Uterine smooth muscle cell (primary cell): ENCODE results near the gene AVPR2. TPM values are rescaled to one million over a fixed set of nuclear protein-coding genes. Genes with fewer than 3 reads are reported as not detected.

Source experiments
- total RNA-seq: library from RNA; depleted of rRNA; stranded (reverse); fragments of >200 nt; gene quantifications from 2 replicates; pipeline ENCODE4 v1.2.3, GENCODE V29; 2014

Gene AVPR2
- total RNA-seq, result not detected in 2 replicates

DNA sequence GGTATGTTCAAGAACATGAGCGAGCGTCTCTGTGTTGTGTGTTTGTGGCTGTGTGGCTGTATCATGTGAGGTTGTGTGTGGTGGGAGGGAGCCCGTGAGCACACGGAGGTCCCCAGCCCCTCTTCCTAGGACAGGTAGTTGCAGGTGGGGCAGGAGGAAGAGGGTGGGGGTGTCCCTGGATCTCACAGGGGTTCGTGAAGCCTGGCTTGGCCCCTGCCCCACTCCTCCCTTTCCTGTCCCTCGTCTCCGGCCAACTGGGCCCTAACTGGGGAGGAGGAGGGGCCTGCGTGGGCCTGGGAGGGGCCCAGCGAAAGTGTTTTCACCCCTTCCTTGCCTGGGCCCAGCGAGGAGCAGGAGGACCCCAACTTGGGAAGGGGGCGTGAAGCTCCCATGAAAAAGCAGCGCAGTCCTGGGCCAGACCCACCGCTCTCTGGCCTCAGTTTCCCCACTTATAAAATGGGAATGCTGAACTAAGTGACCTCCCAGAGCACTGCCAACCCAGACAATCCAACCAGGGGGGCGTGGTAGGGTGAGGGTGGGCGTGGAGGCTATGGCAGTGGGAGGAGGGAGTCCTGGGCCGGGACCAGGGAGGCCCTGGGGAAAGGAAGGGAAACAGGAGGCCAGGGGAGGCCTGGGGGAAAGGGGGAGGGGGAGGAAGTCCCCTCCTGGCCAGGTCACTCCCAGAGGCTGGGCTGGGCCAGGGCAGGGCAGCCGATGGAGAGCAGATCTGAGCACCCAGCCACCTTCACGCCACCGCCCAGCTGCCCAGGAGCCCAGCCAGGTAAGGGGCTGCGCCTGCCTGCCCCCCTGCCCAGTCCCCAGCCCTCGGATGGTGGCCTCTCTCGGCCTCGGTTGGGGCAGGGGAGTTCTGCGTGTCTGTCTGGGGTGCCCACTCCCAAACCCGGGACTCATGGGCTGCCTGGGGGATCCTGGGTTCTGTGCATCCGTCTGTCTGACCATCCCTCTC, at the start of gene AVPR2:
TSS of gene AVPR2 (plus strand) at position 683 of the 967 bp plus-strand sequence. CDS start 473 bp downstream, outside the sequence.

DNA sequence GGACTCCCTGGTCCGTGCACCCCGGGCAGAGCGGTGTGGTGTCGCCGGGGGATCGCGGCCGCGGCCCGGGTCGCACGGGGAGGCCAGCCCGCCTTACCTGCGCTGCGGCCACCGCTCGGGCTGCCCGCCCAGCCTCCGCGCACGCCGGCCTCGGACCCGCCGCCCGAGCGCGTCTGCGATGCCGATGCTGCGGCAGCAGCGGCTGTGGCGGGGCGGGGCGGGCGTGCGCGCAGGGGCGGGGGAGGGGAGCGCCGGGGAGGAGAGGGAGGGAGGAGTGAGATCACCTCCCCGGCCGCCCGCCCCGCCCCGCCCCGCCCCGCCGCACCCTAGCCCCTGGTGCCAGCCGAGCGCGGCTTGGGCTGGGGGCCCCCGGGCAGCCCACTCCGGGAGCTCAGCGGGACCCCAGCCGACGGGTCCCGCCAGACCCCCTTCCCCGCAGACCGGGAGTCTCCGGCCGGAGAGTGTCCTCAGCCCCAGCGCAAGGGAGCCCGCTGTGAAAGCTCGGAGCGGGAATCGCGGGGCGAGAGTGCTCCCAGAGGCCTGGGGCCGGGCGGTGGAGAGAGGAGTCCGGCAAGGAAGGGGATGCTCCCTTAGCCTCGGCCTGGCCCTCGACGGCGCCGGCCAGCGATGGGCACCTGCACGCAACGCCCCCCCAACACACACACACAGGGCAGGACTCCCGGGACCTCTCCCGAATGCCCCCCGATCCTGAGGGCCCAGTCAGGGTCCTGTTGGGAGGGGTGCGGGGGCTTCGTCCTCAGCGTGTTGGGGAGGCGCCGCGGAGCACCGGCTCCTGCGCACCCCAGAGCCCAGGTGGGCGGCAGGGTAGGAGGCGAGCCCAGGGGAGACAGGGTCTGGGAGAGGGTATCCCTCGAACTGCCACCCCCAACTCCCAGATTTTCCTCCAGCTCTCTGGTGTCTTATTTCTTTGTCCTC, 18.2 kb upstream of the AVPR2 start, which contains the start of gene L1CAM:
TSS of gene L1CAM (minus strand) at position 206 of the 936 bp plus-strand sequence. CDS start 10,337 bp downstream, outside the sequence.

DNA sequence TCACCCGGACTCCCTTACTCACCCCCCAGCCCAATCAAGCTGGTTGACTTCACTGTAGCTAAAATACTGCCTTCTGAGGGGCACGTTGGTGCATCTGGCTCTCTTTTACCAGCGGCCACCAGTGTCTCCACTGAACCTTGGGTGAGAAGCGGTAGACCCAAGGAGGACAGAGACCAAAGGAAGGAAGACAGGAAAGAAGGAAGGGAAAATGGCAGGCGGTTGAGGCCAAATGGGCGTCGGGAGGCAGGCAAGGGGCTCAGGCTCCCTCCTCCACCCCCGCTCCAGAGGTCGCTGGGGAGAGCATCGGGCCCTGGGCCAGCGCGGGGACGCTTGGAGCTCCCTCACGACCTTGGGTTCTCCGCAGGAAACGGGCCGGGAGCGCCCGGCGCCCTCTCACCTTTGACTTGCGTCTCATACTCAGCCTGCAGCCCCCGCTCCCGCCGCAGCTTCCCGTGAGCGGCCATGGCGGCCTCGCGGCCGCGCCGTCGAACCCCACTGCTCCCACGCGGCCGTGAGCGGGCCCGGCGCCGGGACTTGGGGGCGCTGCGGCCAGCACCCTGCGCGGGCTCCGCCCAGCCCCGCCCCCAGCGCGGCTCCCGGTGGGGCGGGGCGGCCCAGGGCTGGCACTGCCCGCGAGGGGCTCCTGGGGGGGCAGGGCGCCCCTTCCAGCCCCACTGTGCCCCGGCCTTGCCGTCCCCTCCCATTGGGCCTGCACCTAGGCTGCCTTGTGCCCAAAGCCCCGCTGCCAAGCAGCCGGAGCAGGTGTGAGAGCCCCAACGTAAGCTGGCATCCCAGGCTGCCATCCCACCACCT, 21.5 kb downstream of the AVPR2 start, which contains the start of gene ARHGAP4:
TSS of gene ARHGAP4 (minus strand) at position 526 of the 813 bp plus-strand sequence. CDS start at position 464, 62 bp downstream.

DNA sequence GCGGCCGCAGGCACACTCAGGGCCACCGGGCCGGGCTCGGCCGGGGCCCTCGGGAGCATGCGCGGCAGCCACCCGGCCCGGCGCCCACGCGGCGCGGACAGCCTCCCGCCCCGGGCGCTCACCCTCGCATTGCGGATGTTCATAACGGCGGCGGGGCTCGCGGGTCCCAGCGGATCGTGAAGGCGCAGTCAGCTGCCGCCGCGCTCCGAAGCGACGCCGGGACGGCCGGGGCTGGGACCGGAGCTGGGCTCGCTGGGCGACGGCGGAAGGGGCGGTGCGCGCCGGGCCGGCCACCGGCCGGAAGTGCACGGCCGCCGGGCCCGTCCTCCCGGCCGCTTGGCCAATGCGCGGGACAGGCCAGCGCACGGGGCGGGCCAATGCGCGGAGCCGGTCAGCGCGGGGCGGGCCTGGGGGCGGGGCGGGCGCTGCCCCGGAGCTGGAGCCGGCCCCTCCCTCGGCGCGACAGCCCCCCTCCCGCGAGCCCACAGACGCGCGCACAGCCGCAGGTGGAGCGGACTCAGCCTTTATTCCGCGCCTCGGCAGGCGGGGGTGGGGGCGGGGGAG, 30.4 kb downstream of the AVPR2 start, which contains the start of gene NAA10:
TSS of gene NAA10 (minus strand) at position 276 of the 564 bp plus-strand sequence. CDS start at position 143, 133 bp downstream.

DNA sequence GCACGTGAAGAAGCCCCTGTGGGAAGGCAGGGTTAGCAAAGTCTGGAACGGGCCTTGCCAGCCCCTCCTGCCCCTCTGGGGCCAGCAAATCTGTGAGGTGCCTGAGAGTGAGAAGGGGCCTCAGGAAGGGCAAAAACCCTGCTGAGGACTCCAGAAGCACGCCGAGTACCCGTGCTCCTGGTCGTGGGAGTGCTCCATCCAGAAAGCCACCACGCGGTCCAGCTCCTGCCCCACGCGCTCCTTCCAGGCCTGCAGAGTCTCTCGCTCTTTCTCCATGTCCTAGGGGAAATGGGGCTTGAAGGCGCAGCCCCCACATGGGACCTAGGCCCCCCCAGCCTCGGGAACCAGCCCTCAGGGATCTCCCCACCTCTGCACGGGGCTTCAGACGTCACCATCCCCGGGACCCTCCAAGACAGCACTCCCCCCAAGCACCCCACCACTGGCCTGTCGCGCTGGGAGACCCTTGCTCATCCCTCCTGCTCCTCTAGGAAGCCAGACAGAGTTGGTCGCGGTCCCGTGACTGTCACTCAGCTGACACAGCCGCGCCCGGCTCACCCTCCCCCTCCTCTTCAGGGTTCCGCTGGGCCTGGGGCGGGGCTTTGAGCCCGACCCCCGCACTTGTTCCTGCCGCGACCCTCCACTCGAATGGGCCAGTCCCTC, 39.8 kb downstream of the AVPR2 start, which contains the start of gene RENBP:
TSS of gene RENBP (minus strand) at position 504 of the 660 bp plus-strand sequence. CDS start at position 471, 33 bp downstream.

Other genes starting within 250 kb of the AVPR2 start
- gene PNCK, start 230.9 kb upstream of the AVPR2 start, total RNA-seq, result 1.2 TPM in 1 of 2 replicates, not detected in the other
- 7.0 and 19.5 TPM in 2 replicates for gene SLC6A8, start 216.7 kb upstream of the AVPR2 start, total RNA-seq
- gene BCAP31, start 180.3 kb upstream of the AVPR2 start, total RNA-seq, result 174 and 188 TPM in 2 replicates
- 9.6 and 11.0 TPM in 2 replicates for gene ABCD1, start 179.8 kb upstream of the AVPR2 start, total RNA-seq
- gene PLXNB3, start 140.4 kb upstream of the AVPR2 start, total RNA-seq, result 5.5 and 8.1 TPM in 2 replicates
- 0.44 and 1.7 TPM in 2 replicates for gene SRPK3, start 123.6 kb upstream of the AVPR2 start, total RNA-seq
- 50.4 and 60.0 TPM in 2 replicates for gene IDH3G, start 110.3 kb upstream of the AVPR2 start, total RNA-seq
- gene SSR4, start 110.0 kb upstream of the AVPR2 start, total RNA-seq, result 50.1 and 101 TPM in 2 replicates
- gene PDZD4, start 74.1 kb upstream of the AVPR2 start, total RNA-seq, result 0.12 and 0.22 TPM in 2 replicates
- 2.7 and 5.5 TPM in 2 replicates for gene L1CAM, start 18.5 kb upstream of the AVPR2 start, total RNA-seq
- gene ARHGAP4, start 21.6 kb downstream of the AVPR2 start, total RNA-seq, result 2.7 and 3.6 TPM in 2 replicates
- gene NAA10, start 30.4 kb downstream of the AVPR2 start, total RNA-seq, result 48.6 and 76.7 TPM in 2 replicates
- gene RENBP, start 40.0 kb downstream of the AVPR2 start, total RNA-seq, result 1.4 and 2.0 TPM in 2 replicates
- 14.6 and 21.1 TPM in 2 replicates for gene HCFC1, start 67.1 kb downstream of the AVPR2 start, total RNA-seq
- gene TMEM187, start 68.1 kb downstream of the AVPR2 start, total RNA-seq, result 6.1 and 7.5 TPM in 2 replicates
- gene IRAK1, start 115.2 kb downstream of the AVPR2 start, total RNA-seq, result 92.7 and 97.1 TPM in 2 replicates
- 24.7 and 29.8 TPM in 2 replicates for gene MECP2, start 193.0 kb downstream of the AVPR2 start, total RNA-seq
- gene OPN1LW, start 239.6 kb downstream of the AVPR2 start, total RNA-seq, result not detected in 2 replicates